WTC11 (cell line): ENCODE data around the gene DRC3. TPM values are rescaled to one million over a fixed set of nuclear protein-coding genes. Genes with fewer than 3 reads are reported as not detected.

Experiments
- ATAC-seq: fragments of 200-7000 bp; cut with Tn5 transposase; 2 replicates; pipeline ENCODE4 v1.10.0; 2021; ENCODE audit warnings: mild to moderate bottlenecking, moderate library complexity
- CTCF ChIA-PET: fragments of 300-600 bp; sonication (Branson Sonifier 250); formaldehyde crosslinking; loops from one replicate; lab custom pipeline; 2021; ENCODE audit warnings: antibody characterized with exemption; lab: Charles Lee
- POLR2A ChIA-PET: fragments of 350-600 bp; sonication (Branson Sonifier 250); formaldehyde crosslinking; loops from one replicate; lab custom pipeline; 2021; ENCODE audit warnings: antibody characterized with exemption; lab: Charles Lee
- DNase-seq: peaks from one replicate; pipeline ENCODE4 v3.0.0; 2021; ENCODE audit warnings: low spot score
- H3K27ac Mint-ChIP-seq: 2 replicates; pipeline ENCODE4 v1.8.0; 2021; ENCODE audit warnings: mixed read lengths
- H3K27me3 Mint-ChIP-seq: 2 replicates; pipeline ENCODE4 v1.8.0; 2021; ENCODE audit warnings: low read depth, mild to moderate bottlenecking, moderate library complexity, mixed read lengths
- H3K36me3 Mint-ChIP-seq: 2 replicates; pipeline ENCODE4 v1.8.0; 2021; ENCODE audit warnings: mixed read lengths
- H3K4me1 Mint-ChIP-seq: 2 replicates; pipeline ENCODE4 v1.8.0; 2022; ENCODE audit warnings: mixed read lengths
- H3K4me3 Mint-ChIP-seq: 2 replicates; pipeline ENCODE4 v1.8.0; 2021; ENCODE audit warnings: mild to moderate bottlenecking, moderate library complexity, mixed read lengths
- H3K9me3 Mint-ChIP-seq: 2 replicates; pipeline ENCODE4 v1.8.0; 2021; ENCODE audit warnings: mixed read lengths
- CBFB ChIP-seq: sonication (generic); formaldehyde crosslinking; IDR thresholded peaks from 2 replicates; pipeline ENCODE4 v1.8.1; 2022; ENCODE audit warnings: mild to moderate bottlenecking, low read depth, missing genetic modification reagents
- ESRRA ChIP-seq: sonication (generic); formaldehyde crosslinking; IDR thresholded peaks from 2 replicates; pipeline ENCODE4 v1.8.1; 2022; ENCODE audit warnings: mild to moderate bottlenecking, missing genetic modification reagents, borderline replicate concordance
- FOXK1 ChIP-seq: sonication (generic); formaldehyde crosslinking; IDR thresholded peaks from 2 replicates; pipeline ENCODE4 v1.8.0; 2022; ENCODE audit warnings: mild to moderate bottlenecking, moderate library complexity, missing genetic modification reagents
- FOXP1 ChIP-seq: sonication (generic); formaldehyde crosslinking; IDR thresholded peaks from 2 replicates; pipeline ENCODE4 v1.8.0; 2022; ENCODE audit warnings: missing genetic modification reagents, mild to moderate bottlenecking, moderate library complexity, borderline replicate concordance
- KAT7 ChIP-seq: sonication (generic); formaldehyde crosslinking; IDR thresholded peaks from 2 replicates; pipeline ENCODE4 v1.8.1; 2023; ENCODE audit warnings: missing genetic modification reagents, mild to moderate bottlenecking, borderline replicate concordance
- MXD4 ChIP-seq: fragments of 250-450 bp; sonication (Bioruptor Pico); IDR thresholded peaks from 2 replicates; pipeline ENCODE4 v1.8.0; 2021; ENCODE audit warnings: mild to moderate bottlenecking, moderate library complexity, borderline replicate concordance
- MYBL2 ChIP-seq: sonication (generic); formaldehyde crosslinking; IDR thresholded peaks from 2 replicates; pipeline ENCODE4 v1.8.1; 2023; ENCODE audit warnings: mild to moderate bottlenecking, moderate library complexity, missing genetic modification reagents
- NFYB ChIP-seq: sonication (generic); formaldehyde crosslinking; conservative IDR thresholded peaks from 2 replicates; pipeline ENCODE4 v1.8.0; 2022; ENCODE audit warnings: low read depth, missing genetic modification reagents
- SP1 ChIP-seq: sonication (generic); formaldehyde crosslinking; conservative IDR thresholded peaks from 2 replicates; pipeline ENCODE4 v1.8.1; 2022; ENCODE audit warnings: missing genetic modification reagents
- ZNF317 ChIP-seq: sonication (generic); formaldehyde crosslinking; IDR thresholded peaks from 2 replicates; pipeline ENCODE4 v1.8.1; 2023; ENCODE audit warnings: low read depth, mild to moderate bottlenecking, moderate library complexity, missing genetic modification reagents, borderline replicate concordance
- ZNF416 ChIP-seq: fragments of 250-450 bp; sonication (Bioruptor Pico); IDR thresholded peaks from 2 replicates; pipeline ENCODE4 v1.9.0; 2021; ENCODE audit warnings: mild to moderate bottlenecking, inconsistent platforms
- ZNF671 ChIP-seq: fragments of 250-450 bp; sonication (Bioruptor Pico); IDR thresholded peaks from 2 replicates; pipeline ENCODE4 v1.8.0; 2021; ENCODE audit warnings: mild to moderate bottlenecking
- total RNA-seq: library from RNA; stranded (reverse); gene quantifications from 3 replicates; pipeline ENCODE4 v1.2.3, GENCODE V29; 2021
- TF ChIP-seq, protein P1 (sequence below): sonication (generic); formaldehyde crosslinking; IDR thresholded peaks from 2 replicates; pipeline ENCODE4 v1.8.1; 2022; ENCODE audit warnings: low read depth, mild to moderate bottlenecking, moderate library complexity, missing genetic modification reagents, borderline replicate concordance
- TF ChIP-seq, protein P2 (sequence below): sonication (generic); formaldehyde crosslinking; IDR thresholded peaks from 2 replicates; pipeline ENCODE4 v1.8.1; 2023; ENCODE audit warnings: mild to moderate bottlenecking, missing genetic modification reagents, moderate library complexity
- TF ChIP-seq, protein P3 (sequence below): fragments of 200-600 bp; IDR thresholded peaks from 2 replicates; pipeline ENCODE4 v1.8.0; 2022; ENCODE audit warnings: antibody characterized with exemption
- TF ChIP-seq, protein P4 (sequence below): sonication (generic); formaldehyde crosslinking; IDR thresholded peaks from 2 replicates; pipeline ENCODE4 v1.8.0; 2022; ENCODE audit warnings: missing genetic modification reagents
- TF ChIP-seq, protein P5 (sequence below): sonication (generic); formaldehyde crosslinking; IDR thresholded peaks from 2 replicates; pipeline ENCODE4 v1.8.1; 2022; ENCODE audit warnings: missing genetic modification reagents, borderline replicate concordance
- TF ChIP-seq, protein P6 (sequence below): fragments of 250-450 bp; sonication (Bioruptor Pico); IDR thresholded peaks from 2 replicates; pipeline ENCODE4 v2.1.2; 2022; ENCODE audit warnings: mild to moderate bottlenecking, moderate library complexity

The DRC3 gene
- total RNA-seq, 1 experiment from 2014 or later = 0.42 TPM

DNA sequence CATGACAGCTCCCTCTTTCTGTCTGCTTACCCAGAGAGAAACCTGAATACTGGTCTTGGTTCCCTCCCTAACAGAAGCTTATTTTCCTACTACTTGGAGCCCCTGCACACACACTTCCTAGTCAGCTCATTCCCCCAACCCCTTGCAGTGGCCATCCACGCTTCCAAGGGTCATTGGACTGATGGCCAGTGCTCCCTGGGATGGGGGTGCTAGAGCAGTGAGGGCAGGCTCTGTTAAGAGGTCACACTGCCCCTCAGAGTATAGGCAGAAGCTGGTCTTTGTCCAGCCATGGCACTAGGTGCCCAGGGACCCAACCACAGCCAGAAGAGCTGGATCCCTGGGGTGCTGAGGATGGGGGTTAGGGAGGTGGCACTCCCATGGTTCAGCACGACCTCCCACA is 12.5 kb downstream of the DRC3 start (continued):
- TF ChIP-seq, protein P1, sequence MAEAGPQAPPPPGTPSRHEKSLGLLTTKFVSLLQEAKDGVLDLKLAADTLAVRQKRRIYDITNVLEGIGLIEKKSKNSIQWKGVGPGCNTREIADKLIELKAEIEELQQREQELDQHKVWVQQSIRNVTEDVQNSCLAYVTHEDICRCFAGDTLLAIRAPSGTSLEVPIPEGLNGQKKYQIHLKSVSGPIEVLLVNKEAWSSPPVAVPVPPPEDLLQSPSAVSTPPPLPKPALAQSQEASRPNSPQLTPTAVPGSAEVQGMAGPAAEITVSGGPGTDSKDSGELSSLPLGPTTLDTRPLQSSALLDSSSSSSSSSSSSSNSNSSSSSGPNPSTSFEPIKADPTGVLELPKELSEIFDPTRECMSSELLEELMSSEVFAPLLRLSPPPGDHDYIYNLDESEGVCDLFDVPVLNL = no peak
- TF ChIP-seq, protein P2, sequence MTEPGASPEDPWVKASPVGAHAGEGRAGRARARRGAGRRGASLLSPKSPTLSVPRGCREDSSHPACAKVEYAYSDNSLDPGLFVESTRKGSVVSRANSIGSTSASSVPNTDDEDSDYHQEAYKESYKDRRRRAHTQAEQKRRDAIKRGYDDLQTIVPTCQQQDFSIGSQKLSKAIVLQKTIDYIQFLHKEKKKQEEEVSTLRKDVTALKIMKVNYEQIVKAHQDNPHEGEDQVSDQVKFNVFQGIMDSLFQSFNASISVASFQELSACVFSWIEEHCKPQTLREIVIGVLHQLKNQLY = no peak
- TF ChIP-seq, all 79 proteins: peak for 0

DNA sequence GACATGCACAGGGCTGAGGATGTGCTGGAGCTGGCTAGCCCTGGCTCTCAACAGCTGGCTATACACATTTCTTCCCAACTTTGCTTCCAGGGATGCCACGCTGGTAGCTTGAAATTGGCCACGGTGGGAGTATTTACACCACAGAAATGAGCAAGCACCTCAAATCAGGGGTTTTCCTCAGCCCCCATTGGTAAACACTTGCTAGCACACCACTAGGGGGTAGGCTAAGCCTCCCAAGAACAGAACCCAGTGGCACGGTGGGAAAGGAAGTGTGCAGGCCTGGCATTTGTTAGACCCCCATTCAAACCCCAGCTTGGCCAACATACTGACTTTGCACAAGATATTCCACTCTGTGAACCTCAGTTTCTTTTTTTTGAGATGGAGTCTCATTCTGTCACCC is 12.9 kb downstream of the DRC3 start:
- H3K4me3 Mint-ChIP-seq = no peak overlapping the region
- H3K9me3 Mint-ChIP-seq = no peaks in the 10 kb centered on the region
- no peaks in the 10 kb centered on the region for H3K27me3 Mint-ChIP-seq
- no peak overlapping the region for H3K27ac Mint-ChIP-seq
- ChIA-PET POLR2A (no interaction called here), CTCF (interaction anchor here (0.6 to 1.8 kb wide), 8 partner anchors 9 to 105 kb away, joined by 3 to 14 read pairs (median 4); no protein-coding TSS in a partner anchor)
- H3K36me3 Mint-ChIP-seq = no peaks in the 10 kb centered on the region
- H3K4me1 Mint-ChIP-seq = no peaks in the 10 kb centered on the region
- TF ChIP-seq MXD4 (CRISPR knock-in tag) = no peak
- TF ChIP-seq, protein P3, sequence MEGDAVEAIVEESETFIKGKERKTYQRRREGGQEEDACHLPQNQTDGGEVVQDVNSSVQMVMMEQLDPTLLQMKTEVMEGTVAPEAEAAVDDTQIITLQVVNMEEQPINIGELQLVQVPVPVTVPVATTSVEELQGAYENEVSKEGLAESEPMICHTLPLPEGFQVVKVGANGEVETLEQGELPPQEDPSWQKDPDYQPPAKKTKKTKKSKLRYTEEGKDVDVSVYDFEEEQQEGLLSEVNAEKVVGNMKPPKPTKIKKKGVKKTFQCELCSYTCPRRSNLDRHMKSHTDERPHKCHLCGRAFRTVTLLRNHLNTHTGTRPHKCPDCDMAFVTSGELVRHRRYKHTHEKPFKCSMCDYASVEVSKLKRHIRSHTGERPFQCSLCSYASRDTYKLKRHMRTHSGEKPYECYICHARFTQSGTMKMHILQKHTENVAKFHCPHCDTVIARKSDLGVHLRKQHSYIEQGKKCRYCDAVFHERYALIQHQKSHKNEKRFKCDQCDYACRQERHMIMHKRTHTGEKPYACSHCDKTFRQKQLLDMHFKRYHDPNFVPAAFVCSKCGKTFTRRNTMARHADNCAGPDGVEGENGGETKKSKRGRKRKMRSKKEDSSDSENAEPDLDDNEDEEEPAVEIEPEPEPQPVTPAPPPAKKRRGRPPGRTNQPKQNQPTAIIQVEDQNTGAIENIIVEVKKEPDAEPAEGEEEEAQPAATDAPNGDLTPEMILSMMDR = peak; percentile 14; the same call in 1 of the 2 replicates
- TF ChIP-seq, protein P4, sequence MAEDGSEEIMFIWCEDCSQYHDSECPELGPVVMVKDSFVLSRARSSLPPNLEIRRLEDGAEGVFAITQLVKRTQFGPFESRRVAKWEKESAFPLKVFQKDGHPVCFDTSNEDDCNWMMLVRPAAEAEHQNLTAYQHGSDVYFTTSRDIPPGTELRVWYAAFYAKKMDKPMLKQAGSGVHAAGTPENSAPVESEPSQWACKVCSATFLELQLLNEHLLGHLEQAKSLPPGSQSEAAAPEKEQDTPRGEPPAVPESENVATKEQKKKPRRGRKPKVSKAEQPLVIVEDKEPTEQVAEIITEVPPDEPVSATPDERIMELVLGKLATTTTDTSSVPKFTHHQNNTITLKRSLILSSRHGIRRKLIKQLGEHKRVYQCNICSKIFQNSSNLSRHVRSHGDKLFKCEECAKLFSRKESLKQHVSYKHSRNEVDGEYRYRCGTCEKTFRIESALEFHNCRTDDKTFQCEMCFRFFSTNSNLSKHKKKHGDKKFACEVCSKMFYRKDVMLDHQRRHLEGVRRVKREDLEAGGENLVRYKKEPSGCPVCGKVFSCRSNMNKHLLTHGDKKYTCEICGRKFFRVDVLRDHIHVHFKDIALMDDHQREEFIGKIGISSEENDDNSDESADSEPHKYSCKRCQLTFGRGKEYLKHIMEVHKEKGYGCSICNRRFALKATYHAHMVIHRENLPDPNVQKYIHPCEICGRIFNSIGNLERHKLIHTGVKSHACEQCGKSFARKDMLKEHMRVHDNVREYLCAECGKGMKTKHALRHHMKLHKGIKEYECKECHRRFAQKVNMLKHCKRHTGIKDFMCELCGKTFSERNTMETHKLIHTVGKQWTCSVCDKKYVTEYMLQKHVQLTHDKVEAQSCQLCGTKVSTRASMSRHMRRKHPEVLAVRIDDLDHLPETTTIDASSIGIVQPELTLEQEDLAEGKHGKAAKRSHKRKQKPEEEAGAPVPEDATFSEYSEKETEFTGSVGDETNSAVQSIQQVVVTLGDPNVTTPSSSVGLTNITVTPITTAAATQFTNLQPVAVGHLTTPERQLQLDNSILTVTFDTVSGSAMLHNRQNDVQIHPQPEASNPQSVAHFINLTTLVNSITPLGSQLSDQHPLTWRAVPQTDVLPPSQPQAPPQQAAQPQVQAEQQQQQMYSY (CRISPR knock-in tag) = no peak
- DNase-seq (no peak), ATAC-seq (peak; percentile 34; the same call in 1 of the 2 replicates)

DNA sequence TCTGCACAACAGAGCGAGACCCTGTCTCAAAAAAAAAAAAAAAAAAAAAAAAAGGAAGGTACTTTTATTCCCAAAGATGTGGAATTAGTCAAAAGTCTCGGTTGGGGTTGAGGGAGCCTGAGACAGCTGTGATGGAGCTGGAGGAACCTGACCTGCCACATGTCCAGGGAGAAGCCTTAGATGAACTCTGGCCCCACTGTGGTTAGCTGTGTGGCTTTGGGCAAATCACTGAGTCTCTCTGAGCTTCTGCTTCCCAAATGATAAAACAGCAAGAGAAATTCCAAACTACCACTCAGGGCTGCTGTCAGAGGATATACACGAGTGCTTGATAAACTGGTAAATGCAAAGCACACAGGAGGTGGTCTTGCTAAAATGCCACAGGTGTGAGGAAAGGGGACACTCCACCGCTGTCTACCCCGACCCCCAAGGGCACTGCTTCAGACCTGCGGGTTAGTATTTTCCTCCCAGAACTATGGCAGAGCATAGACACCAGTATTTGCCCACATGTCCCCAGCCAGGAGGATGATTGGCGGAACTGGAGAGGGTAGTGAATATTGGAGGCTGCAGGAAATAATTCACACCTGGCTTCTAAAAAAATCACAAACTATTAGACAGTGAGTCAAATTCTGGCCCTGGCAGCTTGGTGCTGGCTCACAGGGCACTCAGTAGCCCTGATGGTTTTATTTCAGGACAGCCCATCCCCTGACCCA is 14.7 kb downstream of the DRC3 start:
- H3K27ac Mint-ChIP-seq = no peak overlapping the region
- no peak for TF ChIP-seq FOXP1 (CRISPR knock-in tag)
- TF ChIP-seq, all 79 proteins: peak for 0
- ChIA-PET POLR2A (interaction anchor here (0.7 kb wide), 1 partner anchor 229 kb away, joined by 3 read pairs; no protein-coding TSS in a partner anchor), CTCF (interaction anchor here (1.1 to 2.1 kb wide), 4 partner anchors 20 to 127 kb away, joined by 3 to 9 read pairs (median 4); no protein-coding TSS in a partner anchor)
- Mint-ChIP-seq H3K4me1 (no peaks in the 10 kb centered on the region), H3K36me3 (no peaks in the 10 kb centered on the region), H3K4me3 (no peak overlapping the region), H3K9me3 (no peaks in the 10 kb centered on the region), H3K27me3 (no peaks in the 10 kb centered on the region)
- DNase-seq (no peak), ATAC-seq (no peak)

DNA sequence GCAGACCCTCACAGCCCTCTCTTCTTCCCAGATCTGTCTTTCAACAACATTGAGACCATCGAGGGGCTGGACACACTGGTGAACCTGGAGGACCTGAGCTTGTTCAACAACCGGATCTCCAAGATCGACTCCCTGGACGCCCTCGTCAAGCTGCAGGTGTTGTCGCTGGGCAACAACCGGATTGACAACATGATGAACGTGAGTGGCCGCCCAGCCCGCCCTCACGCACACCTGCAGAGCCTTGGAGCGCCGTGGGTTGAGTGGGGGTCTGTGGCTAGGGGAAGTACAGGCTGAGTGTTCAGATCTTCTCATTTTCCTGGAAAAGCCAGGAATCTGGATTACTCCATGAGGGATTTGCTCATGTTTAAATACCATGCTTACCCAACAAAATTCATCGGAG is 15.2 kb downstream of the DRC3 start:
- Mint-ChIP-seq H3K9me3 (no peaks in the 10 kb centered on the region), H3K4me1 (no peaks in the 10 kb centered on the region), H3K27me3 (no peaks in the 10 kb centered on the region), H3K27ac (no peak overlapping the region), H3K36me3 (no peaks in the 10 kb centered on the region), H3K4me3 (no peak overlapping the region)
- ATAC-seq (no peak), DNase-seq (no peak)
- ChIA-PET CTCF (interaction anchor here (1.2 to 2.1 kb wide), 3 partner anchors 19 to 128 kb away, joined by 3 to 9 read pairs (median 3); no protein-coding TSS in a partner anchor), POLR2A (no interaction called here)
- TF ChIP-seq ESRRA (CRISPR knock-in tag) = no peak
- no peak for TF ChIP-seq MYBL2 (CRISPR knock-in tag)
- no peak for TF ChIP-seq KAT7 (CRISPR knock-in tag)
- TF ChIP-seq ZNF416 (CRISPR knock-in tag) = no peak
- TF ChIP-seq FOXK1 (CRISPR knock-in tag) = no peak
- TF ChIP-seq, protein P5, sequence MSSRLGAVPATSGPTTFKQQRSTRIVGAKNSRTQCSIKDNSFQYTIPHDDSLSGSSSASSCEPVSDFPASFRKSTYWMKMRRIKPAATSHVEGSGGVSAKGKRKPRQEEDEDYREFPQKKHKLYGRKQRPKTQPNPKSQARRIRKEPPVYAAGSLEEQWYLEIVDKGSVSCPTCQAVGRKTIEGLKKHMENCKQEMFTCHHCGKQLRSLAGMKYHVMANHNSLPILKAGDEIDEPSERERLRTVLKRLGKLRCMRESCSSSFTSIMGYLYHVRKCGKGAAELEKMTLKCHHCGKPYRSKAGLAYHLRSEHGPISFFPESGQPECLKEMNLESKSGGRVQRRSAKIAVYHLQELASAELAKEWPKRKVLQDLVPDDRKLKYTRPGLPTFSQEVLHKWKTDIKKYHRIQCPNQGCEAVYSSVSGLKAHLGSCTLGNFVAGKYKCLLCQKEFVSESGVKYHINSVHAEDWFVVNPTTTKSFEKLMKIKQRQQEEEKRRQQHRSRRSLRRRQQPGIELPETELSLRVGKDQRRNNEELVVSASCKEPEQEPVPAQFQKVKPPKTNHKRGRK = no peak
- TF ChIP-seq ZNF317 (CRISPR knock-in tag) = no peak
- TF ChIP-seq NFYB (CRISPR knock-in tag) = no peak
- TF ChIP-seq CBFB (CRISPR knock-in tag) = no peak
- no peak for TF ChIP-seq ZNF671
- TF ChIP-seq, protein P6, sequence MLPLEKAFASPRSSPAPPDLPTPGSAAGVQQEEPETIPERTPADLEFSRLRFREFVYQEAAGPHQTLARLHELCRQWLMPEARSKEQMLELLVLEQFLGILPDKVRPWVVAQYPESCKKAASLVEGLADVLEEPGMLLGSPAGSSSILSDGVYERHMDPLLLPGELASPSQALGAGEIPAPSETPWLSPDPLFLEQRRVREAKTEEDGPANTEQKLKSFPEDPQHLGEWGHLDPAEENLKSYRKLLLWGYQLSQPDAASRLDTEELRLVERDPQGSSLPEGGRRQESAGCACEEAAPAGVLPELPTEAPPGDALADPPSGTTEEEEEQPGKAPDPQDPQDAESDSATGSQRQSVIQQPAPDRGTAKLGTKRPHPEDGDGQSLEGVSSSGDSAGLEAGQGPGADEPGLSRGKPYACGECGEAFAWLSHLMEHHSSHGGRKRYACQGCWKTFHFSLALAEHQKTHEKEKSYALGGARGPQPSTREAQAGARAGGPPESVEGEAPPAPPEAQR = no peak
- TF ChIP-seq SP1 (CRISPR knock-in tag) = no peak
